ENCODE data around the gene MTHFS.

The MTHFS gene

DNA sequence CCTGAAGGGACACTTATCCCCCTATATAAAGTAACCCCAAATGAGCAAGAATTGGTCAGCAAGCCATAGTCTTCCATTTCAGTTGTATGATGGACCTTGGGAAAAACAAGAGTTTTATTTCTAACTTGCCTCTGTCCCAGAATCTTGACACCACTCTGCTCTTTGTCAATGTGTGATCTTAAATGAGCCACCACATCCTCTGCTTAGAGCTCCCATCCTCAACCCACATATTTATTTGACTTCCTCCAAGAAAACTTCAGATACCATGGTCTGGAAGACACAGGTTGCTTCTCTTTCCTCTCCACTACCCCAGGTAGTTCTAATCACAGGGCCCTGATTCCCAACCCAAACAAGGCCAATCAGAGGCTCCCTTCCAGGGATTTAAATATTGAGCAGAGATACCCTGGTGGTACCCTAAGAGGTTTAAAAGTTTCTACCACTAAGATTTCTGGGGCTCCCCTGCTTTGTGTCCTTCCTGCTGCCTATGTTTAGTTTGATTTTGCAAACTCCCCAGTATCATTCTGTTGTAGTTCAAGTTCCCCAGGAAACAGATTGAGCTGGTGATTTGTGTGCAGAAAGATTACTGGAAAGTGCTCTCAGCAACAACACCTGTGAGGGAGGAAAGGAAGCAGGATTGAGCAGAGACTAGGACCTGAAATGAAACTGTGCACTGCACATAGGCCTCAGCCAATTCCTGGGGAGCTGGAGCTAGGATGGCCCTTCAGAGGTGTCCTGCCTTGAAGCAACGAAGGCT is 64.3 kb downstream of the MTHFS start:
- no peak for TF ChIP-seq EZH2phosphoT487 (conservative IDR thresholded peaks at IDR 0.05; ENCODE audit: low read length)
- TF ChIP-seq, protein P1, sequence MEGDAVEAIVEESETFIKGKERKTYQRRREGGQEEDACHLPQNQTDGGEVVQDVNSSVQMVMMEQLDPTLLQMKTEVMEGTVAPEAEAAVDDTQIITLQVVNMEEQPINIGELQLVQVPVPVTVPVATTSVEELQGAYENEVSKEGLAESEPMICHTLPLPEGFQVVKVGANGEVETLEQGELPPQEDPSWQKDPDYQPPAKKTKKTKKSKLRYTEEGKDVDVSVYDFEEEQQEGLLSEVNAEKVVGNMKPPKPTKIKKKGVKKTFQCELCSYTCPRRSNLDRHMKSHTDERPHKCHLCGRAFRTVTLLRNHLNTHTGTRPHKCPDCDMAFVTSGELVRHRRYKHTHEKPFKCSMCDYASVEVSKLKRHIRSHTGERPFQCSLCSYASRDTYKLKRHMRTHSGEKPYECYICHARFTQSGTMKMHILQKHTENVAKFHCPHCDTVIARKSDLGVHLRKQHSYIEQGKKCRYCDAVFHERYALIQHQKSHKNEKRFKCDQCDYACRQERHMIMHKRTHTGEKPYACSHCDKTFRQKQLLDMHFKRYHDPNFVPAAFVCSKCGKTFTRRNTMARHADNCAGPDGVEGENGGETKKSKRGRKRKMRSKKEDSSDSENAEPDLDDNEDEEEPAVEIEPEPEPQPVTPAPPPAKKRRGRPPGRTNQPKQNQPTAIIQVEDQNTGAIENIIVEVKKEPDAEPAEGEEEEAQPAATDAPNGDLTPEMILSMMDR (IDR thresholded peaks at IDR 0.05; ENCODE audit: insufficient read depth, low read length, poor library complexity, severe bottlenecking): no peak
- Histone ChIP-seq H3K4me3 (ENCODE audit: insufficient read depth, low read length, poor library complexity, severe bottlenecking) (no peak overlapping the region), H3K9me2 (replicated peaks; ENCODE audit: insufficient read depth, low read length) (no peaks in the 10 kb centered on the region), H3K36me3 (ENCODE audit: low read length) (no peaks in the 10 kb centered on the region), H3K9ac (ENCODE audit: low read length) (no peak overlapping the region), H3K4me2 (ENCODE audit: low read depth, low read length, poor library complexity, severe bottlenecking) (no peak overlapping the region), H2AFZ (ENCODE audit: low read depth, low read length, severe bottlenecking) (no peak overlapping the region), H3K9me3 (ENCODE audit: insufficient read depth, low read length) (no peaks in the 10 kb centered on the region), H4K20me1 (ENCODE audit: low read depth, low read length) (no peaks in the 10 kb centered on the region), H3K27ac (ENCODE audit: low read depth, low read length) (no peak overlapping the region), H3K79me2 (ENCODE audit: insufficient read depth, low read length) (no peaks in the 10 kb centered on the region), H3K27me3 (ENCODE audit: low read length) (no peaks in the 10 kb centered on the region), H3F3A (ENCODE audit: insufficient read depth) (no peaks in the 10 kb centered on the region)

DNA sequence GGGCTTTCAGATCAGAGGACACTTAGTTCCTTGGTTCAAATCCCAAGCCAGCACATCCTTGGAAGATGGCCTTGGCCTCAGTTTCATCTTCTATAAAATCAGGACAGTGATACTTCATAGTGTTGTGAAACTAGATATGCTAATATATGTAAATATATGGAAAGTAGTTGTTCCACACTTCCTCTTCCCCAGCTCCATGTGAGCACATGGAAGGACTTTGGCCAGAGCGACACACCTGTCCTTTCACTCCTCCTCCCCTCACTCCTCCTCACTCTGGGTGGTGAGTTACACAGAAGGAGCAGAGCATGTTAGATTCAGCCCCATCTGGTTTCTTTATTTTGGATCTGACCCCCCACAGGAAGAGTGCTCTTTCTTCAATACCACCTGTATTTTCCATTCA is 65.2 kb downstream of the MTHFS start:
- Histone ChIP-seq H3K27ac (ENCODE audit: low read depth, low read length) (no peak overlapping the region), H3K36me3 (ENCODE audit: low read length) (no peaks in the 10 kb centered on the region), H4K20me1 (ENCODE audit: low read depth, low read length) (no peaks in the 10 kb centered on the region), H3K9ac (ENCODE audit: low read length) (no peak overlapping the region), H3F3A (ENCODE audit: insufficient read depth) (no peaks in the 10 kb centered on the region), H2AFZ (ENCODE audit: low read depth, low read length, severe bottlenecking) (no peak overlapping the region), H3K4me2 (ENCODE audit: low read depth, low read length, poor library complexity, severe bottlenecking) (no peak overlapping the region), H3K4me3 (ENCODE audit: insufficient read depth, low read length, poor library complexity, severe bottlenecking) (no peak overlapping the region), H3K27me3 (ENCODE audit: low read length) (no peaks in the 10 kb centered on the region), H3K9me2 (replicated peaks; ENCODE audit: insufficient read depth, low read length) (no peaks in the 10 kb centered on the region), H3K79me2 (ENCODE audit: insufficient read depth, low read length) (no peaks in the 10 kb centered on the region), H3K9me3 (ENCODE audit: insufficient read depth, low read length) (no peaks in the 10 kb centered on the region)
- TF ChIP-seq EZH2phosphoT487 (conservative IDR thresholded peaks at IDR 0.05; ENCODE audit: low read length): no peak
- TF ChIP-seq, protein P1 (IDR thresholded peaks at IDR 0.05; ENCODE audit: insufficient read depth, low read length, poor library complexity, severe bottlenecking): no peak

DNA sequence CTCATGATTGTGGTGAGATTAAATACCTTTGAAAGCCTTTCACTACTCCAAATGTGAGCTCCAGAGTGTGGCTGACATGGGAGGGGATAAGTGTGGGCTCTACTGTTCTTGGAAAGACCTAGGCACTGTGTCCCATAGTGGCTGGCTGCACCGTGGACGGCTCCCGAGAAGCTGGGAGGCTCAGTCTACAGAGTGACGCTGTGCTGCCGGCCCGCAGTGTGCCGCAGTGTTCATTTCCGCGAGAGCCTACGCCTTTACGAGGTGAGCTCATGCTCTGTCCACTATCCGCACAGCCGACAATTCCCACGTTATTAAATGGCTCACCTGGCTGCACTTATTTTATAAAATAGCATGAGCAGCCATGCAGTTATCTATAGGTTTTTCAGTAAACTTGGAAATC is 66.9 kb downstream of the MTHFS start:
- Histone ChIP-seq H4K20me1 (ENCODE audit: low read depth, low read length) (no peaks in the 10 kb centered on the region), H3F3A (ENCODE audit: insufficient read depth) (no peaks in the 10 kb centered on the region), H3K4me2 (ENCODE audit: low read depth, low read length, poor library complexity, severe bottlenecking) (no peak overlapping the region), H3K9me3 (ENCODE audit: insufficient read depth, low read length) (no peaks in the 10 kb centered on the region), H3K4me3 (ENCODE audit: insufficient read depth, low read length, poor library complexity, severe bottlenecking) (no peak overlapping the region), H3K79me2 (ENCODE audit: insufficient read depth, low read length) (no peaks in the 10 kb centered on the region), H3K9ac (ENCODE audit: low read length) (no peak overlapping the region), H3K27ac (ENCODE audit: low read depth, low read length) (no peak overlapping the region), H2AFZ (ENCODE audit: low read depth, low read length, severe bottlenecking) (no peak overlapping the region), H3K36me3 (ENCODE audit: low read length) (no peaks in the 10 kb centered on the region), H3K9me2 (replicated peaks; ENCODE audit: insufficient read depth, low read length) (no peaks in the 10 kb centered on the region), H3K27me3 (ENCODE audit: low read length) (no peaks in the 10 kb centered on the region)
- TF ChIP-seq, protein P1 (IDR thresholded peaks at IDR 0.05; ENCODE audit: insufficient read depth, low read length, poor library complexity, severe bottlenecking): no peak

All from SU-DHL-6 (cell line).